HG03520 (cell line): ENCODE data around the gene ABLIM2.

Experiments
- ATAC-seq: cut with Tn5 transposase; IDR thresholded peaks from one replicate; pipeline ENCODE4 v1.9.1; 2021; ENCODE audit warnings: mild to moderate bottlenecking, moderate library complexity; ENCODE audit not compliant: unreplicated experiment

Gene ABLIM2

DNA sequence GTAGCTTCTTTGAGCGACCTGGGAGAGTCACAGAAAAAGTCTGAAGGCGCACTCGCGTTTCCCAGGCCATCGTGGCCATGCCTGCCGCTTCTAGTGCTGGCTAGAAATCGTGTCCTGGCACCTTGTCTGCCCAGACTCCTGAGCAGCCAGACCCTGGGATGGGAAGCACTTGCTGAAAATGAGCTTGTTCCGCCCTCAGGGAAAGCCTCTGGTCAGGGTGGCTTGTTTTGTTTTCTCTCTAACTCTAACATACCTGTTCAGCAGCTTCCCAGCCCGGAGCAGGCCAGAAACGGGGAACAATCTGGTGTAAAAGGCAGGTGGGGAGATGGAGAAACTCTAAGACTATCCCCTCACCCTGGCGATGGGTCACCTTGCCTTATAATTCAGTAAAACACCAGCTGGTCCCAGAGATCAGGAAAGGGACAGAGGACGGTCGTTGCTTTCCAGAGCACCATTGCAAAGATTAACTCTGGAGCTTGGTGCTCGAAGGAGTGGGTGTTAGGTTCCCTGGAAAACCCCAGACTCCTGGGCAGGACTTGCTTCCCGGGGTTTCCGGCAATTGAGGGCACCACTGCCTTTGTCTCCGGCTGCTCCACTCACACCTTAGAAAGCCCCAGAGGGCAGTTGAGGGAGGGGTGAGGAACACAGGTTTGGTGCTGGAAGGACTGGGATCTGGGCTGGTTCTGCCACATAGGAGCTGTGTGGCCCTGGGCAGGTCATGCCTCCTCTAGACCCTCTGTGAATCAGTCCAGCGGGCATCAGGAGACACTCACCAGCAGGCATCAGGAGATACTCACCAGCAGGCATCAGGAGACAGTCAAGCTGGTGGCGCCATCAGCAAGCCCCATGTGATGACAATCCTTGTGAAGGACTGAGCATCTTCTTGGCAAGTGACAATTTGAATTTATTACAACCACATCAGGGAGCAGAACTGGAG, 36.0 kb upstream of the ABLIM2 start:
- ATAC-seq = no peak

GRCh38 chr4:8192748-8193738, 34.4 kb upstream of the ABLIM2 start:
- ATAC-seq = peak; percentile 89

DNA sequence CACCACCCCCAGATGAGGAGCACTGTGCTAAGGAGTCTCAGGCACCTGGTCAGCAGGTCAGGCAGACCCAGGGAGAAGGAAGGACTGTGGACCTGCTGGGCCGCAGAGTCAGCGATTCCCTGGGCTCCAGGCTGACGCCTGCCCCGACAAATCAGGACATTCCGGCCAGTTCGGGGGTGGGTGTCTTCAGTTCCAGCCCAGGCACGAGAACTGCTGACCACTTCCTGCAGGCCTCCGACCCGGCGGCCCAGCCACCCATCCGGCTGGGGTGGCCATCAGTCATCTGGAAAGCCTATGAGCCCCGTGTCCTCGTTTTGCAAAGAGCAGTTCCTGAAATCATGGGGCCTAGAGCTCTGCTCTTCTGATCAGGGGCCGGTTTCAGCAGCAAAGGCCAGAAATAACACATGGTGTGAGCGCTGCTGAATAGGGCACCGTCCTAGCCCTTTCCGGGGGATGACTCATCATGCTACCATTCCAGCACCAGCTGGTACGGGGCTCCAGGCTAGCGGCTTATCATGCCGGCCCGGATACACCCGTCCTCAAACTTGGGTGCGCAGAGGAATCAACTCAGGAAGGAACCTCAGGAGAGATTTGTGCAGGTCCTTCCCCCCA, 32.6 kb upstream of the ABLIM2 start:
- no peak for ATAC-seq

DNA sequence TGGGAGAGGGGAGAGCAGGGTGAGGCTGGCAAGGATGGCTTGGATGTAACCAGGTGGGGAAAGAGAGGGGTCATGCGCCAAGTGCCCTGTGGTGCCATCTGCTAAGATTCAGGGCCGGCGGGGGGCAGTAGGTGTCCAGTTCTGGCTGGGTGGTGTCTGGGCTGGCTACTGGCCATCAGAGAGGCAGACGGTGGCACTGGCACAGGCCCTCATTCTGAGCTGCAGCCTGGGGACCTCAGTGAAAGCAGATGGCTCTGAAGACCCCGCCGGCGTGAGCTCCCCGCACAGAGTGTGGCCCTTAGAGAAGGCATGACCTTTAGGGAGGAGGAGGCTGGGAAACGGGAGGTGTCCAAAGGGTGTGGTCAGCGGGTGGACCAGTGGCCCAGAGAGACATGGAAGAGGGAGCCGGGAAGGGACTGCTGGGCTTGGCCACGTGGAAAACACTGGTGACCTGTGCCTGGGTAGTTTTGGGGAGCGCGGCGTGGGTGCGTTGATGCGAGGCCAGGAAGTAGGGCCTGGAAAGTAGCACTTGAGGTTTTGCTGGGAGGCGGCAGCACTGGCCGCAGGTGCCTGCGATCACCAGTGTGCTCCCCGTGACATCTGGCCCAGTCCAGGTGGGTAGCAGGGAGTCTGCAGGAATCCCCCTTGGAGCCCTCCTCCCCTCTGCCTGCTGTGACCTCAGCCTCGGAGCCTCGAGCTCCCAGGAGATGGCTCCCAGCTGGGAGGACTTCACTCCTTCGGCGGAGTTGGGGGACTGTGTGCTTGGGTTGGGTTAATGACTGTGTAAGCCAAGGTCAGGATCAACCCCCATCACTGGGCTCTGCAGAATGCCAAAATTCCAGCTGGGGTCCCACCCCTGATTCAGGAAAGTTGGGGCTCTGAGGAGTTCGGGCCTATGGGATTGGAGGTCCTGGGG, 31.2 kb upstream of the ABLIM2 start:
- no peak for ATAC-seq

- ATAC-seq = no peak
Observed at GRCh38 chr4:8188743-8189550, 30.3 kb upstream of the ABLIM2 start.

GRCh38 chr4:8188085-8188484, 29.5 kb upstream of the ABLIM2 start:
- no peak for ATAC-seq

GRCh38 chr4:8185930-8186329, 27.3 kb upstream of the ABLIM2 start:
- no peak for ATAC-seq

GRCh38 chr4:8185295-8185694, 26.7 kb upstream of the ABLIM2 start:
- no peak for ATAC-seq

DNA sequence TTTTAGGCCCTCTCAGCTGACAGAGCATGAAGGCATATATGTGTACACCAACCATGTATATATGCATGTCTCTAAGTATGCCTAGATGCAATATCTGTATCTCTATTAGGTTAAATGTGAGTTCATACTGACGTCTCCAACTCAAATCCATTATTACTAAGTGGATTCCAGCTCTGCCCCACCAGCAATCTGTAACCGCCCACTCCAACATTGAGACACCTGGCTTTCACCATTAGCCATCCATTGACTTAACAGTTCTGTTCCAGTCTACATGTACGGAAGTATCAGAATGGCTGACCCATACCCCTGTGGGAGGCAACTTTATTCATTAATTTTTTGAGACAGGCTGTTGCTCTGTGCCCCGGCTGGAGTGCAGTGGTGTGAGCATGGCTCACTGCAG, 25.4 kb upstream of the ABLIM2 start:
- no peak for ATAC-seq

GRCh38 chr4:8182858-8183725, 24.5 kb upstream of the ABLIM2 start:
- no peak for ATAC-seq

GRCh38 chr4:8182294-8182693, 23.7 kb upstream of the ABLIM2 start:
- no peak for ATAC-seq

DNA sequence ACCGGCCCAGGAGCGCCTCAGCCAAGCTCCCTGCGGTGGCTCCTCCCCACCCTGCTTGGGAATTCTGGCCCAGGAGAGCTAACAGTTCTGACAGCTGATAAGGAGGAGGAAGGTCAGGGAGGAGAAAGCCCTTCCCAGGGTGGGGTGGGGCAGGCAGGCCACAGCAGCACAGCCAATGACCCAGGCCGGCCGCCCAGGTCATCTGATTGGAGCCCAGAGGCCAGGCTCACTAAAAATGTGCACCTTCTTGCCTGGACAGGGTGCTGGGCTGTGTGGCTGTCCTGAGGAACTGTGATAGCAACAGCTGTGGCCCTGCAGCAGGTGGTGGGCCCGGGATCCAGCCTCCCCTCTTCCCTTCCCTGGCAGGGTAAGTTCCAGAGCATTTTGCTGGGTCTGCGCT, 23.2 kb upstream of the ABLIM2 start:
- no peak for ATAC-seq

DNA sequence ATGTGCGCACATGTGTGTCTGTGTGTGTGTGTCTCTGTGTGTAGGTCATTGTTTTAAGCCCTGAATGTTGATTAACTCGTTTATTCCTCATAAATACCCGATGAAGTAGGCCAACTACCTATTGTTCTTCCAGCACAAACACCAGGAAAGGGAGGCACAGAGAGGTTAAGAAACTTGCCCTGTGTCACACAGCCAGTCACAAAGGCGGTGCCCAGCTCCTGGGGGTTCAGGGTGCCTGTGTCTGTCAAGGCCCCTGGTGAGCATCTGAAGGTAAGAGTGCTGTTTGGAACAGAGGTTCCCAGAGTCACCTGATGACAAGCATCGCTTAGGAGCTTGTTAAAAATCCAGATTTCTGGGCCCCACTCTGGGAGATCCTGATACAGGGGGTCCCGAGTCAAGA, 22.5 kb upstream of the ABLIM2 start:
- ATAC-seq = no peak

DNA sequence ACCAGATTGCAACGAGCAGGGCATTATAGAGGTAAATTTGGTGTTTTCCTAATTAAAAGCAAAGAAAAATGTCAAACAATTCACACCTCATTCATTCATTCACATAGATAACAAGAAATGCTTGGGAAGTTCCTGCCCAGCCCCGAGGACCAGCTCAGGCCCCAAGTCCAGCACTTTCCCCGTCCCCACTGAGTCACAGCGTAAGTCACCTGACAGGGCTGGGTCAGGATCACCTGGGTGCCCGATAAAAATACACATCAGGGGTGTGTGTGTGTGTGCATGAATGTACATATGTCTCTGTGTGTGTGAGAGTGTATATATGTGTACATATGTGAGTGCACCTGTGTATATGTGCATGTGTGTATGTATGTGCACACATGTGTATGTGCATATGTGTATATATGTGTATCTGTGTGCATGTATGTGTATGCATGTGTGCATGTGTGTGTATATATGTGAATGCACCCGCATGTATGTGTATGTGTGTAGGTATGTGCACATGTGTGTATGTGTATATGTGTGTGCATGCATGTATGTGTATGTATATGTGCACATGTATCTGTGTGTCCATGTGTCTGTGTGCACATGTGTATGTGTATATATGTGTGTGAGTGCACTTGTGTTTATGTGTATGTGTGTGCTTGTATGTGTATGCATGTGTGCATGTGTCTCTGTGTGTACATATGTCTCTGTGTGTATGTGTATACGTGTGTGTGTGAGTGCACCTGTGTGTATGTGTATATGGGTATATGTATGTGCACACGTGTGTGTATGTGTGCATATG, 21.9 kb upstream of the ABLIM2 start:
- no peak for ATAC-seq

DNA sequence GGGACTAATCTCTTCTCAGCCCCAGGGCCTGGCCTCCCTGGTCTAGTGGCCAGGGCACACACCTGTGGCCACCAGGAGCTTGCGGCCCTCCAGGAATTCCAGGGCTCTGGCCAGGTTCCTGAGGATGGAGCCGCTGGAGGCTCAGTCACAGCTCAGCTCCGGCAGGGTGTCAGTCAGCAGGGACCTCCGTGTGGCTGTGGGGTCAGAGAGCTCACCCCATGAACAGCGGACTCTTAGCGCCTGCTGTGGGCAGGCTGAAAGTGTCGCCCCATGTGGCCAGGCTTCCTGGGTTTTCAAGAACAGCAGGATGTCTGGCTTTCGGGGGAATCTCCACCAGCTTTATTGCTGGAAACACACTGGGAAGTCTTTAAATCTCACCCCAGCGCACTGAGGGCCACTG, 21.2 kb upstream of the ABLIM2 start:
- no peak for ATAC-seq

DNA sequence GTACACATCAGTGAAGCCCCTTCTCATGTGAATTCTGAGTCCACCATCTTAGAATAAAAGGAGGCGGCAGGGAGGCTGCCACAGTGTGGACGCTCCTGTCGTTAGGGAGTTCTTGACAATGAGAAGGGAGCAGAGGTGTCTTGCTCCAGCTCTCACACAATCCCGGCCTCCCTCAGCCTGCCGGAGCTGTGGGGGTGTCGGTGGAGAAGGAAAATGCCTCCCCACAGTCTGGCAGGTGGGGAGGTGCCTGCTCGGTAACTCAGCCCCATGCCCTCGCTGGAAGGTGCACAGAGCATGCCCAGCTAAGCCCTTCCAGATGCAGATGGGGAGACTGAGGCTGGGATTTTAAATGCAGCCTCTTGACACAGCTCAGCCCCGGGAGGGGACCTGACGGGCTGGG, 20.5 kb upstream of the ABLIM2 start:
- no peak for ATAC-seq

DNA sequence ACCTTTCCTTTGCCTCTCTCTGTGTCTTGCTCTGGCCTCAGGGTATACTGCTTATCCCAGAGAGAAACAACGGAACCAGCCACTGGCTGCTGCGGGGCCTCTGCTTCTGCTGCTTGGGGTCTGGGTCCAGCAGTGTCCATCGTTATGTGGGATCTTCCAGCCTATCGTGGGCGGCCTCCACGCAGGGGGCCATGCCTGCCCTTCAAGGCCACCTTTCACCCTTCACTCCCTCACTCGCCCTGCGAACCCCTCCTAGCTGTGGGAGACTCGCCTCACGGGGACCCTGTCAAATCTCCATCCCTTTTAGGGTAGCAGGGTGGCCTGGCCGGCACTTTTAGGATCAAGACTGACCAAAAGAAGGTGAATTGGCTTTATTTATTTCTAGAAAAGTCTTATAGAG, 19.3 kb upstream of the ABLIM2 start:
- no peak for ATAC-seq

- ATAC-seq = no peak
Observed at GRCh38 chr4:8177552-8177951, 18.9 kb upstream of the ABLIM2 start.
